ENCODE measurements around the gene MBD1.

DNA sequence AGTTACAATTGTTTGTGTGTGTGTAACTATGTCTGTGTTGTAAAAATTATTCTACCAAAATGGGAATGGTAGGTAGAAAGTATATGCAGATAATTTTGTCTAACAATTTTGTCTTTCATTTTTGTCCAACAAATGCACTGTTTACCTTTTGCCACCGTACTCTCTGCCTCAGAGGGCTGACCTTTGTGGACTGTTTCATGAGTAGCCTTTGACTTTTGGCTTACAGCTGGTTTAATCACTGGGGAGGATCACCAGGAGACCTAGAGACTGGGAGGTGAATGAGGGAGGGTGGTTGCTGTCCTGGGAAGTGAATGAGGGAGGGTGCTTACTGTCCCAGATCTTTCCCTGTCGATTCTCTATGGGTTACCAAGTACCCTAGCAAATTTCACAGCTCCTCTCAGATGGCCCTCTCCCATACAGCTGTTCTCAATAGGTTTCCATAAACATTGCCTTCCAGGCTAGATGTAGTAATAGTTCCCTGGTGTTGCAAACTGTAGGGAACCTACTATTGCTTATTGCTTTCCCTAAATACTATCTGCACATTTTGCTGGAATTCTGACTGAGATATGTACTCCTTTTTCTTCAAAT lies 32.6 kb upstream of the MBD1 start:
- TF ChIP-seq, protein P1, sequence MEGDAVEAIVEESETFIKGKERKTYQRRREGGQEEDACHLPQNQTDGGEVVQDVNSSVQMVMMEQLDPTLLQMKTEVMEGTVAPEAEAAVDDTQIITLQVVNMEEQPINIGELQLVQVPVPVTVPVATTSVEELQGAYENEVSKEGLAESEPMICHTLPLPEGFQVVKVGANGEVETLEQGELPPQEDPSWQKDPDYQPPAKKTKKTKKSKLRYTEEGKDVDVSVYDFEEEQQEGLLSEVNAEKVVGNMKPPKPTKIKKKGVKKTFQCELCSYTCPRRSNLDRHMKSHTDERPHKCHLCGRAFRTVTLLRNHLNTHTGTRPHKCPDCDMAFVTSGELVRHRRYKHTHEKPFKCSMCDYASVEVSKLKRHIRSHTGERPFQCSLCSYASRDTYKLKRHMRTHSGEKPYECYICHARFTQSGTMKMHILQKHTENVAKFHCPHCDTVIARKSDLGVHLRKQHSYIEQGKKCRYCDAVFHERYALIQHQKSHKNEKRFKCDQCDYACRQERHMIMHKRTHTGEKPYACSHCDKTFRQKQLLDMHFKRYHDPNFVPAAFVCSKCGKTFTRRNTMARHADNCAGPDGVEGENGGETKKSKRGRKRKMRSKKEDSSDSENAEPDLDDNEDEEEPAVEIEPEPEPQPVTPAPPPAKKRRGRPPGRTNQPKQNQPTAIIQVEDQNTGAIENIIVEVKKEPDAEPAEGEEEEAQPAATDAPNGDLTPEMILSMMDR (IDR thresholded peaks at IDR 0.05), result no peak
- TF ChIP-seq POLR2AphosphoS5 (IDR thresholded peaks at IDR 0.05), result no peak
